HL-60 (cell line): Measurements from ENCODE around the gene NUBPL.
"Not testable (repeated sequence)": the region's sequence is repeated elsewhere in the genome, so short reads cannot be mapped to it uniquely, and the experiment has no call there.

ENCODE experiments used
- REST ChIP-seq: IDR thresholded peaks from 2 replicates; pipeline ENCODE4 v1.6.1; 2012; ENCODE audit warnings: low read depth; ENCODE audit not compliant: insufficient replicate concordance
- SPI1 ChIP-seq: IDR thresholded peaks from 2 replicates; pipeline ENCODE4 v1.6.1; 2012; ENCODE audit warnings: low read depth, mild to moderate bottlenecking, borderline replicate concordance
- TF ChIP-seq, protein P1 (sequence below): IDR thresholded peaks from one replicate; pipeline ENCODE4 v1.5.1; 2011; ENCODE audit warnings: low read length, control low read depth, inconsistent platforms; ENCODE audit not compliant: insufficient read depth

DNA sequence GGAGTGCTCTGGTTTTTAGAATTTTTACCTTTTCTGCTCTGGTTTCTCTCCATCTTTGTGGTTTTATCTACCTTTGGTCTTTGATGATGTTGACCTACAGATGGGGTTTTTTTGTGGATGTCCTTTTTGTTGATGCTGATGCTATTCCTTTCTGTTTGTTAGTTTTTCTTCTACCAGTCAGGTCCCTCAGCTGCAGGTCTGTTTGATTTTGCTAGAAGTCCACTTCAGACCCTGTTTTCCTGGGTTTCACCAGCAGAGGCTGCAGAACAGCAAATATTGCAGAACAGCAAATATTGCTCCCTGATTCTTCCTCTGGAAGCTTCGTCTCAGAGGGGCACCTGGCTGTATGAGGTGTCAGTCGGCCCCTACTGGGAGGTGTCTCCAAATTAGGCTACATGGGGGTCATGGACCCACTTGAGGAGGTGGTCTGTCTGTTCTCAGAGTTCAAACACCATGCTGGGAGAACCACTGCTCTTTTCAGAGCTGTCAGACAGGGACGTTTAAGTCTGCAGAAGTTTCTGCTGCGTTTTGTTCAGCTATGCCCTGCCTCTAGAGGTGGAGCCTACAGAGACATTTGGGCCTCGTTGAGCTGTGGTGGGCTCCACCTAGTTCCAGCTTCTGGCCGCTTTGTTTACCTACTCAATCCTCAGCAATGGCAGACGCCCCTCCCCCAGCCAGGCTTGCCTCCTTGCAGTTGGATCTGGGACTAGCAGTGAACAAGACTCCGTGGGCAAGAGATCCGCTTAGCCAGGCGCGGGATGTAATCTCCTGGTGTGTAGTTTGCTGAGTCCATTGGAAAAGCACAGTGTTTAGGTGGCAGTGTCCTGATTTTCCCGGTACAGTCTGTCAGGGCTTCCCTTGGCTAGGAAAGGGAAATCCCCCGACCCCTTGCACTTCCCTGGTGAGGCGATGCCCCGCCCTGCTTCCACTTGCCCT is 250.8 kb downstream of the NUBPL start:
- TF ChIP-seq, protein P1, sequence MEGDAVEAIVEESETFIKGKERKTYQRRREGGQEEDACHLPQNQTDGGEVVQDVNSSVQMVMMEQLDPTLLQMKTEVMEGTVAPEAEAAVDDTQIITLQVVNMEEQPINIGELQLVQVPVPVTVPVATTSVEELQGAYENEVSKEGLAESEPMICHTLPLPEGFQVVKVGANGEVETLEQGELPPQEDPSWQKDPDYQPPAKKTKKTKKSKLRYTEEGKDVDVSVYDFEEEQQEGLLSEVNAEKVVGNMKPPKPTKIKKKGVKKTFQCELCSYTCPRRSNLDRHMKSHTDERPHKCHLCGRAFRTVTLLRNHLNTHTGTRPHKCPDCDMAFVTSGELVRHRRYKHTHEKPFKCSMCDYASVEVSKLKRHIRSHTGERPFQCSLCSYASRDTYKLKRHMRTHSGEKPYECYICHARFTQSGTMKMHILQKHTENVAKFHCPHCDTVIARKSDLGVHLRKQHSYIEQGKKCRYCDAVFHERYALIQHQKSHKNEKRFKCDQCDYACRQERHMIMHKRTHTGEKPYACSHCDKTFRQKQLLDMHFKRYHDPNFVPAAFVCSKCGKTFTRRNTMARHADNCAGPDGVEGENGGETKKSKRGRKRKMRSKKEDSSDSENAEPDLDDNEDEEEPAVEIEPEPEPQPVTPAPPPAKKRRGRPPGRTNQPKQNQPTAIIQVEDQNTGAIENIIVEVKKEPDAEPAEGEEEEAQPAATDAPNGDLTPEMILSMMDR = not testable (repeated sequence)
- TF ChIP-seq REST, SPI1: not testable (repeated sequence)
